CD4-positive, alpha-beta T cell treated with Interleukin-6 for 4 hours (primary cell): ENCODE data around the gene PRKCB.
"Not testable (repeated sequence)": the region's sequence is repeated elsewhere in the genome, so short reads cannot be mapped to it uniquely, and the experiment has no call there.

Experiments
- DNase-seq: peaks from one replicate; pipeline ENCODE4 v3.0.0-alpha.2; 2020; ENCODE audit warnings: mixed read lengths

The PRKCB gene

DNA sequence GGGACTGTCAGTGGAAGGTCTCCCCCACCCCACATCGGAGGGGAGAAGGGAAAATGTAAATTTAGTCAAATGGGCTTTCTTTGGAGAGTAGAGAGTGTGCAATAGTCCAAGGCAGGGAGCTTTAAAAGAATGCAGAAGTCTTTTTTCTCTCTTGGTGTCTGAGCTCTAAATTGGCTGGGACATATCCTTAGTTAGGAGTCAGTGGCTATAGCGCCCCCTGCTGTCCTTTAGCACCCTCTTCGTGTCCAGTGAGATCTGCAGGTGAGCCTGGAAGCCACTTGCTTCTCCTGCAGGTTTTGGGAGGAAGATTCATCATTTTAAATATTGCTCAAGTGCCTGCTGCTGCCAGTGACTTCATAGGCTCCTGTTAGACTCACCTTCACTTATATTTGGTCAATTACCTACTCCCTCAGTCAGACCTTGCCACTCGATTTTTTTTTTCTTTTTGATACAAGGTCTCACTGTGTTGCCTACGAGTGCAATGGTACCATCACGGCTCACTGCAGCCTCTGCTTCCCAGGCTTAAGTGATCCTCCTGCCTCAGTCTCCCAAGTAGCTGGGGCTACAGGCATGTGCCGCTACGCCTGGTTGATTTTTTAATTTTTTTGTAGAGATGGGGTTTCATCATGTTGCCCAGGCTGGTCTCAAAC is 174.8 kb downstream of the PRKCB start:
- peak; percentile 87 for DNase-seq

DNA sequence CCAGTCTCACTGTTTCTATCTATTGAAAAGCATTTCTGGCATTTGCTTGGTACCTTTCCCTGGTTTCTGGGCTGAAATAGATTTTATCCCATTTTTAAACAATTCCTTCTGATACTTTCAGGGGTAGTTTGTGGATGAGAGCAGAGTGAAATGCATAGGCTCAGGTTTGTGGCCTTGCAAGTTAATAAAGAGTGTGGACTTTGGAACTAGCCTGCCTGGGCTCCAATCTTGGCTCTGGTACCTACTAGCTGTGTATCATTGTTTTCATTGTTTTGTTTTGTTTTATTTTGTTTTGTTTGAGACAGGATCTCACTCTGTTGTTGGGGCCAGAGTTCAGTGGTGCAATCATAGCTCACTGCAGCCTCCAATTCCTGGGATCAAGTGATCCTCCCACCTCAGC is 175.5 kb downstream of the PRKCB start:
- no peak for DNase-seq

DNA sequence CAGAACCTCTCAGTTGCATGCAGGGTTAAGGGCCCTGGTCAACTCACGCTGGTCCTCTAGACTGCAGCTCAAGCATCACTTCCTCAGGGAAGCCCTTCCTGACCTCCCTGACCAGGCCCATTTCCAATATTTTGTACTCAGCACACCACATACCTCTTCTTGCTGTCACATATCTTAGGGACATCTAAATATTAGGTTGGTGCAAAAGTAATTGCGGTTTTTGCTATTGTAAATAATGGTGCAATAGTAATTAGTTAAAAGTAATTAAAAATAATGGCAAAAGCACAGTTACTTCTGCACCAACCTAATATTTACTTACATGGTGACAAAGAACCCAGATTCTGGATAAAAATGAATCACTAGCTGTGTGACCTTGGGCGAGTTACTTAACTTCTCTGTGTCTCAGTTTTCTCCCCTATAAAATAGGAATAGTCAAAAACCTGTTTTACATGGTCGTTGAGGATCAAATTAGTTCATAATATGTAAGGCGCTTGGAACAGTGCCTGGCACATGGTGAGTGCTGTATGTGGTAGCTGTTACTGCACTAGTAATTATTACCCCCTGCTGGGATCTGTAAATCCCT is 177.4 kb downstream of the PRKCB start:
- DNase-seq: no peak

DNA sequence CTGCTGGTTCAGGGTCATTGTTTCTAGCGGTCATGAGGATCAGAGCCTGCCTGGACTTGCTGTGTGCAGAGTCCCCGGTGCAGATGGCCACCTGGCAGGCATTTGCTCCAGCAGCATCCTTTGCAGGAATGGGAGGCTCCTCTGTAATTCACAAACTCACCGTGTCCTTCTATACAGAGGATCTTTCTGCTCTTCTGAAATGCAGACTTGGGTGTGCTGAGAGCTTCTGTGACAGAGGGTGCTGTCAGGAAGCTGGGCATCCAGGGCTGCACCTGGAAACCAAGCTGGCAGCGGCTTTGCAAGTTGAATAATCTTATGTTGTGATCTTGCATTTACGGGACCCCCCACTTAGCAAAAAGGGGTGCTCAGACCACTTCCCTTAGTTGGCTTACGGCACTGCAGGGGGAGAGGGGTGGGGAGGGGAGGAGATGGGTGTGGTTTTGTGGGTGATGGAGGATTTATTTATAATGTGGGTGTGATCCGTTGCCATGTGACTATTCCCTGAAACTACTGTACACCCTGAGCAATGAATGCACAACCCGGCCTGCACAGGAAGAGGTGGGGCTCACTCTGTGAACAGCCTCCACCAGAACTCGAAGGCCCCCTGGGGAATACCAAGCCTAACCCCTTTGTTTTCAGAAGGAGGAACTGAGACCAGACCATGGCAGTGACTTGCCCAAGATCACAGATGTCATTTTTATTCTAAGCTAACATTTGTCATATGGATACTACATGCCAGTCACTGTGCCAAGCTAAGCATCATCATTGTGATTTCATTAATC is 178.3 kb downstream of the PRKCB start:
- DNase-seq: peak; percentile 58

DNA sequence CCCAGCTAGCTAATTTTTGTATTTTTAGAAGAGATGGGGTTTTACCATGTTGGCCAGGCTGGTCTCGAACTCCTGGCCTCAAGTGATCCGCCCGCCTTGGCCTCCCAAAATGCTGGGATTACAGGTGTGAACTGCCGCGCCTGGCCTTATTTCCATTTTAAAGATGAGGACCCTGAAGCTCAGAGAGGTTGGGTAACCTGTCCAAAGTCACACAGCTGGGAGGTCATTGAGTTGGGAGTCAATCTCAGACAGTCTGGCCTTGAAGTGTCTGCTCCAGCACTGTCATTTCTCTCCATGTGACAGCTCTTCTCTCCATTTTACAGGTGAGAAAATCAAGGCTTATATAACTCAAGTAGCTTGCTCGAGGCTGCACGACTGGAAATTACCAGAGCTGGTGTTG is 179.2 kb downstream of the PRKCB start:
- DNase-seq: not testable (repeated sequence)

DNA sequence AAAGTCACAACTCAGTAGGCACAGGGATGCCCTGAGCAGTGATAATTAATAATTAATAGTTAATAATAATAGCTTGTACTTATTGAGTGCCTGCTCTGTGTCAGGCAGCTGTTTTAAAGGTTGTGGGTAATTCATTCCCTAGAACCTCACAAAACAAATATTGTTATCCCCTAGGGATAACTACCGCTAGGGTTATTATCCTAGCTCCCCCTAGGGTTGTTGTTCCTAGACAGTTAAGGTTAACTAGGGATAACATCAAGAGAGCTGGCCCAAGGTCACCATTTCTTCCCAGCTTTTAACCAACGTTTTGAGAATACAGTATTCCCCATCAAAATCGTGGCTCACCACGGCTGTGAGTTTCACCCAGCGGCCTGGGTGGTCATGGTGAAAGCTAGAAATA is 180.1 kb downstream of the PRKCB start:
- DNase-seq: no peak

DNA sequence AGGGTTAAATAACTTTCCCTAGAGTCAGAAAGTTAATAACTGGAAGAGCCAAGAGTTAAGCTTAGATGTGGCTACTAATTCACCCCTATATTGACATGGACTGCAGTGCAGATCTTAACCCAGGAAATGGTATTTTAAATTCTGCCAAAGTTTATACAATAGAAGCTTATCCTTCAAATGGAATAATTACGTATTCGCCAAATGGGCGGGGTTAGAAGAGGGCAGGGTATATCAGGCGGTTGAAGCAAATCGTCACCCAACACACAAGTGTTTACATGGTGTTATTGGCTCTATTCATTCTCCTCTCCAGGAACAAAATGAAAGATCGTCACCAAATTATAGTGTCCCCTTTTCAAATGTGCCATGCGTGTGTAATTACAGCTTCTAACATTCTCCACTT is 182.7 kb downstream of the PRKCB start:
- no peak for DNase-seq

DNA sequence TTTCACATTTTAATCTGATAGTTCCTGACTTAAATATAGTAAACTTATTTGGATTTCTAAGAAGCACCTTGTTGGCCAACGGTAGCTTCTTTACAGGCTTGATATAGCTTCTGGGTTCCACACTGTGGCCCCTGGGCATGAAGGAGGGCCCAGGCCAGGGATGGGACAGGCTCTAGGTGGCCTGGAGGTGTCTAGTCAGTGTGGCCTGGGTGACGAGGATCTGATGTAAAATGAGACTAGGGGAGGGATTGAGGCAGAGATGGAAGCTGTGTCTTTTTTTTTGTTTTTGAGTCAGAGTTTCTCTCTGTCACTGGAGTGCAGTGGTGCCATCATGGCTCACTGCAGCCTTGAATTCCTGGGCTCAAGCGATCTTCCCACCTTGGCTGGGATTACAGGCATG is 187.0 kb downstream of the PRKCB start:
- DNase-seq: no peak

DNA sequence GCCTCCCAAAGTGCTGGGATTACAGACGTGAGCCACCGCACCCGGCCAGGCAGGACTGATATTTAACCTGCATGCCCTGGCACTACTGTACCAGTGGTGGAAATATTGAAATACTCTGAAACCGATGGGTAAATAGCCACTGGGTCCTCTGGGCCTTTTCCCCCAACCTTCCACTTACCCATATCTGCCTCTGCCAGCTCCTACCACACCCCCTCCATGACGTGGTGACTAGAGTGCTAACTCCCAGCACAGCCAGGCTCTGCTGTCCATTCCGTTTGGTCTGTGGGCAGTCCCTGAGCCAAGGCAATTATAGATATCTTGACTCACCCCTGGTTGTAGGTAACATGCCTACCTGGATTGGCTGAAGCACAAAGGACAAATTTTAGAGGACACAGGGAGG is 187.8 kb downstream of the PRKCB start:
- DNase-seq: no peak

DNA sequence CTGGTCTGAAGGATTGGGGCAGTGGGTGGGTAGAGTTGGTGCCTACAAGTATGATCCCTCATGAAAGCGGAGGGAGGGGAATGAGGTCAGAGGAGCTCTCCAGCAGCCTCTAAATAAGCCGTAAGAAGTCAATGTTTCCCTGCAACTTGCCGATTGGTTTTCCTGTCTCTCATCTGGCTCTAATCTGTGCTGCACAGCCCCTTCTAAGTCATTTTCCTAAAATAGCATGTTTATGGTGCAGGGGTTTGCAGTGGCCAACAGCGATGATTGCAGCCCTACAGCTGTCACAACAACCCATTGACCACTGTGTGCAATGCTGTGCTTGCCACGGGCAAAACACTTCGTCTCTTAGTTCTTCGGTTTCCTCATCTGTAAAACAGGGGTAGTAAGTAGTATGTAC is 189.2 kb downstream of the PRKCB start:
- DNase-seq: no peak

DNA sequence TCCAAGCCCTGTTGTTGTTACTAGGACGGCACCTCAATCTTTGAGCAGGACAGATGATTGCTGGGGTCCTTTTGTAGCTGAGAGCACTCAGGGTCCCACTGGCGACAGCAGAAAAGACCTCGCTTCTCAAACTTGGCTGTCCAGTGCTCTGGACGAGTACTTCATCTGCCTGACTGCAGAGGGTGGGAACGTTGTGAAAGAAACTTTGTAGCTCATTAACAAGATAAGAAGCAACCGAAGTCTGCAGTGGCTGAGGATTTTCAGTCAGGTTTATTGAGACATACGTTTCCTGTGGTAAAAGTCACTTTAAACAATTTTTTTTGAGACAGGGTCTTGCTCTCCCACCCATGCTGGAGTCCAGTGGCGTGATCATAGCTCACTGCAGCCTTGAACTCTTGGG is 191.7 kb downstream of the PRKCB start:
- no peak for DNase-seq

DNA sequence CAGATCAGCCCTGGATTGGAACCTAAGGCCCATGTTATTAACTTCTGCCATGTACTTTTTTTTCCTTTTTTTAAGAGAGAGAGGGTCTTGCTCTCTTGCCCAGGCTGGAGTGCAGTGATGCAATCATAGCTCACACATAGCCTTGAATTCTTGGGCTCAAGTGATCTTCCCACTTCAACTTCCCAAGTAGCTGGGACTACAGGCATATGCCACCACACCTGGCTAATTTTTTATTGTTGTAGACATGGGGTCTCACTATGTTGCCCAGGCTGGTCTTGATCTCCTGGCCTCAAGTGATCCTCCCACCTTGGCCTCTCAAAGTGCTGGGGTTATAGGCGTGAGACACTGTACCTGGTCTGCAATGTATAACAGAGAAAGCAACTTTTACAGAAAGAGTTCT is 194.1 kb downstream of the PRKCB start:
- DNase-seq: not testable (repeated sequence)

DNA sequence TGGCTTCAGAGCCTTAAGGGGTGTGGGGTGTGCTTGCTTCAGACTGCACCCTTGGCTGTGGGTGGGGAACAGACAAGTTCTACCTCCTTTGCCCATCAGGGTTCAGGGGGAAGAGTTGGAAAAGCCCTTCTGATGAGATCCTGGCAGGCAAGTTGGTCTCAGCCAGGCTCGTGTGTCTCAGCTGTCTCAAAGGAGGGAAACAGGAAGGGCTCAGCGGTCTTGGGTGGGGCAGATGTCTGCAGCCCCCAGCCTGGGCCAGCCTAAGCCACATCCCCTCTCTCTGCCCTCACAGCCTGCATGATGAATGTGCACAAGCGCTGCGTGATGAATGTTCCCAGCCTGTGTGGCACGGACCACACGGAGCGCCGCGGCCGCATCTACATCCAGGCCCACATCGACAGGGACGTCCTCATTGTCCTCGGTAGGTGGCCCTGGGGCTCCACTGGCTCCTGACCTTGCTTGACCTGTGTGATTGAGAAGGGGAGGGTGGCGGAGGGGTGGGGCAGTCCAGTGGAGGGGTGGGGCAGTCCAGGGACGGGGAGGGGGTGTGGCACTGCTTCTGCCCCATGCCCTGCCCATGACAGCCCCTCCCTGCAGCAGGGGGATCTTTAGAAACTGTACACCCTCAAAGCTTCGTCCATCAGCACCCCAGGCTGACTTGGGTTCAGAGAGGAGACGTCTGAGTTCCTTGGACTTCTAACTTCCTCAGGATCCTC is 199.5 kb downstream of the PRKCB start:
- DNase-seq: peak; percentile 43

DNA sequence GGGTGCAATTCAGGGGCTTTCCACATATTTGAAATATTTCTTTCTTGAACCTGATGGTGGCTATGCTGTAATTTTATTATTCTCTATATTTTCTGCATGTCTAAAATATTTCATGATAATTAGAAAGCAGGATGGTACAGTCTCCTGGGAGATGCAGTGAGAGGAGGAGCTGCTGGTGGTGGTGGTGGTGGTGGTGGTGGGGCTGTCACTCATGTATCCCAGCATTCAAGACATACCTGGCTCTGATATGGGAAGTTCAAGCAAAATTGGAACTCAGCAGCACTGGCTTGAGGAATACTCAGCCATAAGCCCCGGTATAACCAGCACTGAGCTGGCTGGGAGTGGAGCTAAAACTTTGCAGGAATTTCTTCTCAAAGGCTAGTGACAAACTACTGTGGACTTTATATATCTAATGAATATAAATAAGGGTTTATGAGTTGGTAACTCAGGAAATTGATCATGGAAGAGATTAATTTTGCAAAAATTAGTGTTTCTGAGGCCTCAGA is 200.3 kb downstream of the PRKCB start:
- no peak for DNase-seq

DNA sequence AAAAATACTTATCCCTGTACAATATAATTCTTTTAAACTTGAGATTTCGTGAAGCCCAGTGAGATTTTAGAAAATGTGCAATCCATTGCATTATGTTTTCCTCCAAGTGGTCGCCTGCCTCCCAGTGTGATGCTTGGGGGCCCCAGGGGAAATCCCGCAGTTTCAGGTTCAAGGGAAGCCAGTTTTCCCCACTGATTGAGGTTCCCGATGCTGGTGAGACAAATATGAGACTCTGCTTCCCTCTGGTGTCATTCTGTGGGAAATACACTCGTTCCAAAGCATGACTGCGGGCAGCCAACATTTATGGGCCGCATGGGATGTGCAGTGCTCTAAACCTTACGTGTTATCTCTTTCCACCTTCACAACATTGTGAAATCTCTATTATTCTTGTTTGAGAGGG is 200.8 kb downstream of the PRKCB start:
- DNase-seq: peak; percentile 42

DNA sequence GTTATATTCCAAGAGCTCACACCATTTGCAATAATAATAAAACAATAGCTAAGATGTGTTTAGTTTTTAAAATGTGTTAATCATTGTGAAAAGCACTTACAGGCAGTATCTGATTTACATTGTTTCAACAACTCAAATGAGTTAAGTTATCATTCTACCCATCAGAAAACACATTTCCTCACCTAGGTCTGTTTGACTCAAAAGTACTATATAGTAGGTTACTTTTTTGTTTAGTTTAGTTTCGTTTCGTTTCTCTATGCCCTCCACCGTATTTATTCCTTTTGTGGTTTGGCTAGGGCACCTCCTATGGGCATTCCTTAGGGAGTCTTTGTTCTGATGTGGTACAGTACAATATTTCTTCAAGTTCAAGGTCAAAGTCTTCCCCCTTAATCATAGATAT is 201.6 kb downstream of the PRKCB start:
- DNase-seq: no peak

DNA sequence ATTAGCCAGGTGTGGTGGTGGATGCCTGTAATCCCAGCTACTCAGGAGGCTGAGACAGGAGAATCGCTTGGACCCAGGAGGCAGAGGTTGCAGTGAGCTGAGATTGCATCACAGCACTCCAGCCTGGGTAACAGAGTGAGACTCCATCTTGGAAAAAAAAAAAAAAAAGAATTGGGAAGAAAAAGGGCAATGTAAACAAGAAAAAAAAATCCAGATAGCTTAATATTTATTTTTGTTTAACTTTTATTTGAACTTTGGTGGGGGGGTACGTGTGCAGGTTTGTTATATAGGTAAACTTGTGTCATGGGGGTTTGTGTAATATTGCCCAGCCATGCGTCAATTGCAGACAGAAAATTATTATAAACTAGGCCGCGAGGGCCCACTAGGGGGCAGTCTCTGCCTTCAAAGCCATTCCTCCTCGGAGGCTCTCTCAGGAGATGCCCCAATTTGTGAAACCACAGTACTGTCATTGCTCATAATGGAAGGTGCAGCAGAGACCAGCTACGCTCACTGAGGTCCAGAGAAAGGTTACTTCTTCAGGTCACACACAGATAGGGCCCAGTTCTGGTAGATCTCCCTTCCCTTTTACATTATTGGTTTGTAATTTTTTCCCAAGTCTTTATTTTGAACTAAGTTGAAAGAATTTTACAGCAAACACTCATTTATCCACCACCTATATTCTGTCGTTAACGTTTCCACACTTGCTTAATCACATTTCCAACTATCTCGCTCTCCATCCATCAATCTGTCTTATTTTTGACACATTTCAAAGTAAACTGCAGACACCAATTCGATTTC is 206.2 kb downstream of the PRKCB start:
- peak; percentile 79 for DNase-seq

DNA sequence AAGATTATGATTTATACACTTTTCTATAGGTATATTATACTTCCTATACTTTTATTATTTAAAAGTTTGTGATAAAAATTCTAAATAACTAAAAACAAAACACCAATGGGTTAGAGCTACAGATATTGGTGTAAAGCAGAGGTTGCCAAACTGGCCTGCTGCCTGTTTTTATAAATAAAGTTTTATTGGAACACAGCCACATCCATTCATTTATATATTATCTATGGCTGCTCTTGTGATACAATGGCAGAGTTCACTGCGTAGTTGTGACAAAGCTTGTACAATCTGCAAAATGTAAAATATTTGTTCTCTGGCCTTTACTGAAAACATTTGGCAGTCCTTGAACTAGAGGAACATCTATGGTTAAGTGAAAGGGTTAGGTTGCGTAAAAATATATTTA is 208.7 kb downstream of the PRKCB start:
- DNase-seq: no peak

DNA sequence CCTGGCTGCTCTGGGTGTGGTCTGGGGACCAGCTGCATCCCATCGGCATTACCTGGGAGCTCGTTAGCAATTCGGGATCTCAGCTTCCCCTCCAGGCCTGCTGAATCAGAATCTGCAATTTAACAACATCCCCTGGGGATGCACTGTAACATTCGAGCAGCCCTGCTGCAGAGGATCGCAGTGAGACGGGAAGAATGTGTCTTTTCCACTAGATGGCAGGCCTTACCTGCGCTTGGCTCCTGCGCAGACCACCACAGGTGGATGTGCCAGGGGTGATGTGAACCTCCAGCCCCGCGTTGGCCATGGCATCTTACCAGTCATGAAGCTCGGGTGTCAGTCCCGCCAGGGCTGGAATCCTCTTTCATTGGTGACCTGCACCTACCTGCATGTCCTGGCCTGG is 209.9 kb downstream of the PRKCB start:
- DNase-seq: no peak

DNA sequence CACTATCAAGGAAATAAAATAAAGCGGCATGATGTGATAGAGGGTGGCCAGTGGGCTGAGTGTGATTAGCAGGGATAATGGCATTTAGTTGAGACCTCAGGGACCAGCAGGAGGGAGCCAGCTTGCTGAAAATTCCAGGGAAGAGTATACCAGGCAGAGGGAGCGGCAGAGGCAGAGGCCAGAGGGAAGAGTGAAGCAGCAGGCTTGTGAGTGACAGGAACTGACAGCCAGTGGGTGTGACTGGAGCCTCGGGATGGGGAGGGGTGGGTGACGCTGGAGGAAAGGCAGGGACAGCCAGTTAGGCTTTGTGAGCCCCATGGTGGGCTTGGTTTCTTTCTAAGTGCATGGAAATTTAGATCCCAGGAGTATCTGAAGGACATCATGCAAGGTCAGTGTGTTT is 210.7 kb downstream of the PRKCB start:
- DNase-seq: no peak

DNA sequence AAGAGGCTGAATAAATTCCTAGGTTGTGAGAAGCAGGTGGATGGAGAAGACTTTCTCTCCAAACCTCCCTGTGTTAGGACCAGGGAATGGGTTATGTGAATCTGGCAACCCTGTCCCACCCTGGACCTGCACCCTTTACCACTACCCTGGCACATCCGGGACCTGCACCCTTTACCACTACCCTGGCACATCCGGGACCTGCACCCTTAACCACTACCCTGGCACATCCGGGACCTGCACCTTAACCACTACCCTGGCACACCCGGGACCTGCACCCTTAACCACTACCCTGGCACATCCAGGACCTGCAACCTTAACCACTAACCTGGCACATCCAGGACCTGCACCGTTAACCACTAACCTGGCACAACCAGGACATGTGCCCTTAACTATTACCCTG is 213.3 kb downstream of the PRKCB start:
- peak; percentile 7 for DNase-seq

DNA sequence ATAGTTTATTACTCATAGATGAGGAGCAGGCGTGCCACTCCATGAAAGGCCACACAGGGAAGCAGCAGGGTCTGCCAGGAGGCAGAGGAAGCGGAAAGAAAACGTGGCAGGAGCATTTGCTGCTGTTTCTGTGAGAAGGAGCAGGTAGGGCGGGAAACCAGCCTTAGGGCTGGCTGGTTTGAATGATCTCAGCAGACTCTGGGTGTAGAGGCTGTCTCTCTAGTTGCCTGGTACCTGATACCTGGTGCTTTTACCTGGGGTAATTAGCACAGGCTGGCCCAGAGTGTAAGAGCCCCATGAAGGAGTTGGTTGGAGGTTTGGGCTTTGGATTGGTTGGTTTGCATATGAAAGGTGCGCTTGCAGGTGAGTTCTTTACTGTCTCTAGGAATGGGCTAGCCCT is 215.3 kb downstream of the PRKCB start:
- no peak for DNase-seq
